CD8-positive, alpha-beta memory T cell (primary cell): ENCODE data around the gene CGB7. TPM values are rescaled to one million over a fixed set of nuclear protein-coding genes. Genes with fewer than 3 reads are reported as not detected.
"Not testable (repeated sequence)": the region's sequence is repeated elsewhere in the genome, so short reads cannot be mapped to it uniquely, and the experiment has no call there.

ENCODE experiments used
- CTCF ChIA-PET: fragments of 350-600 bp; sonication (Branson Sonifier 250); formaldehyde crosslinking; loops from one replicate; lab custom pipeline; 2021; ENCODE audit warnings: antibody characterized with exemption; lab: Charles Lee
- POLR2A ChIA-PET: fragments of 350-600 bp; sonication (Branson Sonifier 250); formaldehyde crosslinking; loops from one replicate; lab custom pipeline; 2021; ENCODE audit warnings: antibody characterized with exemption; lab: Charles Lee
- DNase-seq, 5 donors: peaks; one replicate each; pipeline versions ENCODE4 v3.0.0 to v3.0.0-alpha.2; 2020 to 2022; ENCODE audit warnings: mixed read lengths in 1 of 5
- H3K27ac ChIP-seq: one replicate; pipeline ENCODE4 v1.7.0; 2013; ENCODE audit warnings: low read depth, mild to moderate bottlenecking, low read length, moderate library complexity
- H3K27me3 ChIP-seq: 2 replicates; pipeline ENCODE4 v1.7.0; 2013; ENCODE audit warnings: low read length, mild to moderate bottlenecking; ENCODE audit not compliant: insufficient read depth, poor library complexity, severe bottlenecking
- H3K36me3 ChIP-seq: 2 replicates; pipeline ENCODE4 v1.7.0; 2013; ENCODE audit warnings: mild to moderate bottlenecking, low read length, moderate library complexity; ENCODE audit not compliant: insufficient read depth
- H3K4me1 ChIP-seq: 2 replicates; pipeline ENCODE4 v1.7.0; 2013; ENCODE audit warnings: mild to moderate bottlenecking, low read length, moderate library complexity; ENCODE audit not compliant: insufficient read depth
- H3K4me3 ChIP-seq: 2 replicates; pipeline ENCODE4 v1.7.0; 2013; ENCODE audit warnings: mild to moderate bottlenecking, low read length
- H3K9me3 ChIP-seq: 2 replicates; pipeline ENCODE4 v1.7.0; 2013; ENCODE audit warnings: mild to moderate bottlenecking, low read length
- H3K27ac Mint-ChIP-seq, 8 donors: one replicate each; pipeline ENCODE4 v1.8.0; 2020 to 2021; ENCODE audit warnings: mixed read lengths in 8 of 8, mild to moderate bottlenecking in 6 of 8, inconsistent platforms in 3 of 8, moderate library complexity in 3 of 8
- H3K27me3 Mint-ChIP-seq, 2 donors: one replicate each; pipeline ENCODE4 v1.8.0; 2020 to 2021; ENCODE audit warnings: mixed read lengths in 2 of 2, mild to moderate bottlenecking in 1 of 2, moderate library complexity in 1 of 2
- H3K36me3 Mint-ChIP-seq, 3 donors: one replicate each; pipeline ENCODE4 v1.8.0; 2020 to 2021; ENCODE audit warnings: mixed read lengths in 3 of 3, inconsistent platforms in 1 of 3, mild to moderate bottlenecking in 1 of 3
- H3K4me1 Mint-ChIP-seq, 3 donors: one replicate each; pipeline ENCODE4 v1.8.0; 2020 to 2021; ENCODE audit warnings: mixed read lengths in 3 of 3, inconsistent platforms in 1 of 3, mild to moderate bottlenecking in 1 of 3
- H3K4me3 Mint-ChIP-seq, 7 donors: one replicate each; pipeline ENCODE4 v1.8.0; 2020 to 2021; ENCODE audit warnings: mixed read lengths in 7 of 7, mild to moderate bottlenecking in 6 of 7, moderate library complexity in 4 of 7, inconsistent platforms in 2 of 7
- H3K9me3 Mint-ChIP-seq, 5 donors: one replicate each; pipeline ENCODE4 v1.8.0; 2020 to 2022; ENCODE audit warnings: mixed read lengths in 5 of 5, mild to moderate bottlenecking in 3 of 5, moderate library complexity in 2 of 5, inconsistent platforms in 1 of 5
- polyA plus RNA-seq: library from polyadenylated mRNA; unstranded; fragments of 300-500 nt; fragmentation: Illumina TruSeq; gene quantifications from one replicate; pipeline ENCODE4 v1.2.3, GENCODE V29; 2021
- total RNA-seq, 2 experiments: library from RNA; stranded (reverse); gene quantifications; one replicate each; pipeline ENCODE4 v1.2.3, GENCODE V29; 2021

The CGB7 gene
- total and polyA plus RNA-seq, 3 experiments from 2014 or later: not detected

GRCh38 chr19:49049834-49050233 is 7.7 kb downstream of the CGB7 start:
- POLR2A ChIA-PET, H3K27ac Mint-ChIP-seq, H3K4me1 Mint-ChIP-seq, H3K9me3 Mint-ChIP-seq, CTCF ChIA-PET, H3K4me3 ChIP-seq, H3K27me3 Mint-ChIP-seq, H3K27ac ChIP-seq, H3K27me3 ChIP-seq, DNase-seq, H3K4me3 Mint-ChIP-seq, H3K36me3 ChIP-seq, H3K4me1 ChIP-seq, H3K9me3 ChIP-seq, H3K36me3 Mint-ChIP-seq: not testable (repeated sequence)

GRCh38 chr19:49049011-49049410 is 8.5 kb downstream of the CGB7 start, which contains the start of gene CGB8:
CGB8 (minus strand) TSS chr19:49049111; CDS start chr19:49048739, 372 bp downstream.
- H3K27ac ChIP-seq, H3K36me3 Mint-ChIP-seq, POLR2A ChIA-PET, H3K27me3 ChIP-seq, H3K4me3 Mint-ChIP-seq, H3K27me3 Mint-ChIP-seq, H3K9me3 ChIP-seq, H3K4me1 ChIP-seq, H3K4me1 Mint-ChIP-seq, H3K9me3 Mint-ChIP-seq, H3K27ac Mint-ChIP-seq, H3K36me3 ChIP-seq, H3K4me3 ChIP-seq, DNase-seq, CTCF ChIA-PET: not testable (repeated sequence)

- H3K36me3 ChIP-seq, H3K36me3 Mint-ChIP-seq, H3K4me1 Mint-ChIP-seq, H3K27ac ChIP-seq, H3K9me3 Mint-ChIP-seq, H3K27me3 ChIP-seq, DNase-seq, H3K4me3 Mint-ChIP-seq, H3K9me3 ChIP-seq, H3K4me3 ChIP-seq, H3K4me1 ChIP-seq, H3K27ac Mint-ChIP-seq, H3K27me3 Mint-ChIP-seq, CTCF ChIA-PET, POLR2A ChIA-PET: not testable (repeated sequence)
These were observed 14.0 kb downstream of the CGB7 start, which contains the start of gene CGB5 for GRCh38 chr19:49043548-49043947. CGB5 (plus strand) TSS chr19:49043848; CDS start chr19:49044210, 362 bp downstream.

- H3K27ac Mint-ChIP-seq, H3K9me3 Mint-ChIP-seq, POLR2A ChIA-PET, DNase-seq, CTCF ChIA-PET, H3K27me3 ChIP-seq, H3K9me3 ChIP-seq, H3K27ac ChIP-seq, H3K36me3 Mint-ChIP-seq, H3K36me3 ChIP-seq, H3K4me1 ChIP-seq, H3K4me1 Mint-ChIP-seq, H3K27me3 Mint-ChIP-seq, H3K4me3 Mint-ChIP-seq, H3K4me3 ChIP-seq: not testable (repeated sequence)
These were observed 14.9 kb downstream of the CGB7 start for GRCh38 chr19:49042666-49043065.

GRCh38 chr19:49042177-49042576 is 15.4 kb downstream of the CGB7 start:
- ChIA-PET CTCF (no interaction called here), POLR2A (no interaction called here)
- Mint-ChIP-seq H3K9me3 (no peaks in the 10 kb centered on the region), H3K27ac (peak overlapping the region in 1 of 8 donors; percentile 92), H3K4me3 (no peak overlapping the region), H3K36me3 (no peaks in the 10 kb centered on the region), H3K27me3 (peaks cover 0 to 3% of the 10 kb centered on the region in 2 donors), H3K4me1 (no peaks in the 10 kb centered on the region)
- Histone ChIP-seq H3K27ac (no peak overlapping the region), H3K9me3 (no peaks in the 10 kb centered on the region), H3K4me1 (no peaks in the 10 kb centered on the region), H3K4me3 (no peak overlapping the region), H3K36me3 (no peaks in the 10 kb centered on the region), H3K27me3 (no peaks in the 10 kb centered on the region)
- DNase-seq: no peak

- CTCF ChIA-PET, H3K4me3 Mint-ChIP-seq, H3K4me1 Mint-ChIP-seq, POLR2A ChIA-PET, H3K4me1 ChIP-seq, H3K27ac Mint-ChIP-seq, DNase-seq, H3K27ac ChIP-seq, H3K9me3 Mint-ChIP-seq, H3K4me3 ChIP-seq, H3K36me3 Mint-ChIP-seq, H3K27me3 ChIP-seq, H3K9me3 ChIP-seq, H3K36me3 ChIP-seq: not testable (repeated sequence)
- peaks cover 0 to 10% of the 10 kb centered on the region in 2 donors for H3K27me3 Mint-ChIP-seq
These were observed 17.8 kb downstream of the CGB7 start for GRCh38 chr19:49039736-49040135.

GRCh38 chr19:49038557-49039276 is 18.8 kb downstream of the CGB7 start:
- CTCF ChIA-PET, H3K9me3 ChIP-seq: not testable (repeated sequence)

GRCh38 chr19:49038111-49038510 is 19.4 kb downstream of the CGB7 start:
- H3K36me3 Mint-ChIP-seq, H3K27ac Mint-ChIP-seq, POLR2A ChIA-PET, H3K9me3 ChIP-seq, H3K4me1 Mint-ChIP-seq, H3K27ac ChIP-seq, H3K27me3 ChIP-seq, H3K4me3 ChIP-seq, H3K9me3 Mint-ChIP-seq, H3K36me3 ChIP-seq, H3K4me1 ChIP-seq, CTCF ChIA-PET, H3K4me3 Mint-ChIP-seq, DNase-seq: not testable (repeated sequence)
- peaks cover 0 to 10% of the 10 kb centered on the region in 2 donors for H3K27me3 Mint-ChIP-seq

More at GRCh38 chr19:49038557-49039276, 18.8 kb downstream of the CGB7 start:
- H3K36me3 ChIP-seq, H3K36me3 Mint-ChIP-seq, H3K27me3 ChIP-seq, H3K4me1 ChIP-seq, H3K9me3 Mint-ChIP-seq, H3K4me1 Mint-ChIP-seq, H3K4me3 Mint-ChIP-seq, H3K4me3 ChIP-seq, H3K27ac ChIP-seq, POLR2A ChIA-PET, DNase-seq, H3K27ac Mint-ChIP-seq: not testable (repeated sequence)
- peaks cover 0 to 10% of the 10 kb centered on the region in 2 donors for H3K27me3 Mint-ChIP-seq
